GM12878 (cell line): ENCODE results near the gene TRIM22. TPM values are rescaled to one million over a fixed set of nuclear protein-coding genes. Genes with fewer than 3 reads are reported as not detected.

ENCODE experiments used
- ATAC-seq: fragments of 200-7000 bp; cut with Tn5 transposase; 3 replicates; pipeline ENCODE4 v1.9.1; 2020; ENCODE audit warnings: mild to moderate bottlenecking, moderate library complexity
- BruUV-seq: library from RNA; stranded (reverse); fragments of 400-500 nt; replicated peaks from 2 replicates; lab custom pipeline; 2021; lab: Mats Ljungman, UMichigan
- CTCF ChIA-PET: fragments of 300-600 bp; sonication (Branson Sonifier 250); formaldehyde crosslinking; extraction: SDS; loops from one replicate; lab custom pipeline; 2021; ENCODE audit warnings: inconsistent platforms; lab: Yijun Ruan, JAX
- POLR2A ChIA-PET: fragments of 350-600 bp; formaldehyde crosslinking; extraction: SDS; loops from one replicate; lab custom pipeline; 2021; ENCODE audit warnings: inconsistent platforms; lab: Charles Lee
- RAD21 ChIA-PET: fragments of 300-600 bp; sonication (Branson Sonifier 250); formaldehyde crosslinking; loops from one replicate; lab custom pipeline; 2023; ENCODE audit warnings: antibody characterized with exemption; ENCODE audit not compliant: unreplicated experiment; lab: Charles Lee
- SMC1A ChIA-PET: fragments of 300-600 bp; sonication (Branson Sonifier 250); formaldehyde crosslinking; loops from one replicate; lab custom pipeline; 2023; ENCODE audit not compliant: unreplicated experiment, uncharacterized antibody; lab: Charles Lee
- DNase-seq: peaks from one replicate; pipeline ENCODE4 v3.0.0-alpha.2; 2011; ENCODE audit warnings: low read depth, low spot score
- FAIRE-seq: peaks from 3 replicates; lab custom pipeline; 2011; peaks lifted over from hg19 to GRCh38; lab: Jason Lieb, UNC
- H2AFZ ChIP-seq: 2 replicates; pipeline ENCODE4 v1.6.0; 2011; ENCODE audit warnings: low read depth, low read length, control low read depth; ENCODE audit not compliant: control insufficient read depth
- H3K27ac ChIP-seq: 2 replicates; pipeline ENCODE4 v1.5.1; 2011; ENCODE audit warnings: control low read depth; ENCODE audit not compliant: control insufficient read depth, insufficient read depth
- H3K27me3 ChIP-seq, 2 experiments: replicated peaks in 1 of 2; 2 replicates each; pipeline versions ENCODE4 v1.6.0 to v1.6.1; 2011; ENCODE audit warnings: low read length in 1 of 2; ENCODE audit not compliant: control insufficient read depth in 2 of 2, insufficient read depth in 2 of 2
- H3K36me3 ChIP-seq, 2 experiments: 2 replicates each; pipeline ENCODE4 v1.5.1; 2011; ENCODE audit warnings: low read length in 1 of 2; ENCODE audit not compliant: control insufficient read depth in 2 of 2, insufficient read depth in 2 of 2
- H3K4me1 ChIP-seq: 2 replicates; pipeline ENCODE4 v1.6.1; 2011; ENCODE audit warnings: mild to moderate bottlenecking, low read length, moderate library complexity, mixed read lengths; ENCODE audit not compliant: control insufficient read depth, insufficient read depth
- H3K4me2 ChIP-seq: 2 replicates; pipeline ENCODE4 v1.6.0; 2011; ENCODE audit warnings: control low read depth; ENCODE audit not compliant: control insufficient read depth, insufficient read depth
- H3K4me3 ChIP-seq: fragments of 200-600 bp; sonication (generic); 2 replicates; pipeline ENCODE4 v1.5.1; 2016
- H3K79me2 ChIP-seq: 2 replicates; pipeline ENCODE4 v1.6.0; 2011; ENCODE audit warnings: low read length; ENCODE audit not compliant: control insufficient read depth, insufficient read depth
- H3K9ac ChIP-seq: 2 replicates; pipeline ENCODE4 v1.8.0; 2011; ENCODE audit warnings: low read length, control low read depth, mixed read lengths; ENCODE audit not compliant: control insufficient read depth, insufficient read depth
- H3K9me3 ChIP-seq: replicated peaks from 3 replicates; pipeline ENCODE4 v1.5.1; 2011; ENCODE audit warnings: mild to moderate bottlenecking, low read length; ENCODE audit not compliant: control insufficient read depth, insufficient read depth
- H4K20me1 ChIP-seq: 2 replicates; pipeline ENCODE4 v1.6.0; 2011; ENCODE audit not compliant: control insufficient read depth, insufficient read depth
- HCFC1 ChIP-seq: fragments of 150-350 bp; IDR thresholded peaks from 2 replicates; pipeline ENCODE4 v1.6.1; 2014; ENCODE audit warnings: low read length
- KDM1A ChIP-seq: fragments of 200-600 bp; sonication (generic); IDR thresholded peaks from 2 replicates; pipeline ENCODE4 v1.6.1; 2016; ENCODE audit warnings: borderline replicate concordance
- NFYB ChIP-seq: IDR thresholded peaks from 2 replicates; pipeline ENCODE4 v1.6.1; 2011; ENCODE audit warnings: low read depth, mild to moderate bottlenecking, low read length, improper control_type of control experiment, moderate library complexity; ENCODE audit not compliant: insufficient read depth
- NR2F1 ChIP-seq: fragments of 450-650 bp; conservative IDR thresholded peaks from 2 replicates; pipeline ENCODE4 v1.6.1; 2017; ENCODE audit warnings: mild to moderate bottlenecking
- PAX8 ChIP-seq: fragments of 450-650 bp; IDR thresholded peaks from 2 replicates; pipeline ENCODE4 v1.6.1; 2017; ENCODE audit warnings: mild to moderate bottlenecking, moderate library complexity
- POLR2A ChIP-seq: IDR thresholded peaks from 2 replicates; pipeline ENCODE4 v1.6.1; 2011; ENCODE audit warnings: low read depth, mild to moderate bottlenecking, low read length
- REST ChIP-seq: IDR thresholded peaks from 2 replicates; pipeline ENCODE4 v1.6.1; 2012; ENCODE audit warnings: mild to moderate bottlenecking, low read depth, low read length
- SMAD5 ChIP-seq: IDR thresholded peaks from 2 replicates; pipeline ENCODE4 v1.6.1; 2016; ENCODE audit warnings: antibody characterized with exemption, low read depth
- WRNIP1 ChIP-seq: IDR thresholded peaks from 2 replicates; pipeline ENCODE4 v1.6.1; 2011; ENCODE audit warnings: low read depth, low read length, improper control_type of control experiment, borderline replicate concordance
- YBX1 ChIP-seq: fragments of 450-650 bp; IDR thresholded peaks from 2 replicates; pipeline ENCODE4 v1.6.1; 2016; ENCODE audit warnings: antibody characterized with exemption
- WGBS: methylation state at CpG from one replicate; pipeline ENCODE4 v1.1.6; 2016; ENCODE audit warnings: low lambda C conversion rate; ENCODE audit not compliant: insufficient replicate concordance, insufficient coverage; ENCODE audit errors: missing lambda C conversion rate; 5-methylcytosine and 5-hydroxymethylcytosine counted together
- in situ Hi-C: fragments of 300-500 bp; cut with MboI; formaldehyde crosslinking; loops from 9 replicates; pipeline ENCODE4 v1.14.3; 2018; ENCODE audit warnings: mixed read lengths
- intact Hi-C: fragments of 100-400 bp; cut with micrococcal nuclease; formaldehyde crosslinking; loops from one replicate; pipeline ENCODE4 v1.14.2; 2022; ENCODE audit not compliant: unreplicated experiment
- polyA plus RNA-seq, 11 experiments: library from polyadenylated mRNA; depleted of rRNA in 4 of 11; unstranded in 6 of 11; stranded (reverse) in 5 of 11; fragments of >200 nt; fragmentation: Nextera tagmentation in 4 of 11; fragmentation: Illumina TruSeq in 1 of 11; extraction: Ambion mirVana in 4 of 11; extraction: Trizol in 1 of 11; gene quantifications; 1 replicate in 1 of 11; 2 replicates in 10 of 11; pipeline versions ENCODE4 v1.2.1 to v1.2.3, GENCODE V29; 2011 to 2016; ENCODE audit warnings: inconsistent platforms in 2 of 11, missing spikeins in 2 of 11, low read depth in 1 of 11
- total RNA-seq, 4 experiments: library from RNA; depleted of rRNA in 3 of 4; stranded (reverse); fragments of >200 nt in 3 of 4; fragmentation: Illumina TruSeq in 1 of 4; extraction: Trizol in 1 of 4; gene quantifications; 2 replicates each; pipeline versions ENCODE4 v1.2.1 to v1.2.3, GENCODE V29; 2013 to 2021
- TF ChIP-seq, protein P1 (sequence below): fragments of 450-650 bp; IDR thresholded peaks from 2 replicates; pipeline ENCODE4 v1.6.1; 2017; ENCODE audit warnings: antibody characterized with exemption, mild to moderate bottlenecking, moderate library complexity
- TF ChIP-seq, protein P2 (sequence below): fragments of 450-650 bp; formaldehyde crosslinking; IDR thresholded peaks from 2 replicates; pipeline ENCODE4 v1.4.0; 2022; ENCODE audit warnings: mild to moderate bottlenecking, moderate library complexity
- TF ChIP-seq, protein P3 (sequence below): fragments of 450-650 bp; IDR thresholded peaks from 2 replicates; pipeline ENCODE4 v1.6.1; 2014; ENCODE audit warnings: mild to moderate bottlenecking

TRIM22 gene
- total and polyA plus RNA-seq, 10 of the 15 experiments (the other 5 are each of a cell fraction or from before 2014, with no cell fraction given): 116 to 485 (median 204) TPM

DNA sequence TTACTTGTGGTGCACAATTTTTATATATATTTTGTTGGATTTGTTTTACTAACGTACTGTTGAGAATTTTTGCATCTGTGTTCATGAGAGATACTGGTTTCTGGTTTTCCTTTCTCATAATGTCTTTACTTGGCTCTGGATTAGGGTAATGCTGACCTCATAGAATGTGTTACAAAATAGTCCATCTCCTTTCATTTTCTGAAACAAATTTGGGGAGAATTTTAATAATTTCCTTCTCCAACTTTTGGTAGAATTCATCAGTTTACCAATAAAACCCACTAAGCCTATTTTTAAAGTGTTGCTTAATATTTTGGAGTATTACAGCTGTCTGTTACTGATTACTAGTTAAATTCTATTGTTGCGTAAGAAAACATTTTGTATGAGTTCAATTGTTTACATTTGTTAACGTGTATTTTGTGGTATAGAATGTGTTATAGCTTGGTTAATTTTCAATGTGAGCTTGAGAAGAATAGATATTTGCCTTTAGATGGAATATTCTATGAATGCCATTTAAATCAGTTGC lies 11.5 kb downstream of the TRIM22 start:
- peaks cover 7% of the 10 kb centered on the region for H3K9me3 ChIP-seq
- no peak overlapping the region for H2AFZ ChIP-seq
- POLR2A ChIA-PET: interaction anchor here (1.6 to 4.9 kb wide), 3 partner anchors 10 to 76 kb away, joined by 3 to 58 read pairs (median 27); partner anchors contain the start of genes TRIM22, TRIM34 and TRIM5
- H3K79me2 ChIP-seq: peaks cover 46% of the 10 kb centered on the region
- ATAC-seq (no peak), FAIRE-seq (no peak), DNase-seq (no peak)
- SMC1A ChIA-PET: interaction anchor here (0.8 to 7.3 kb wide), 10 partner anchors 10 to 109 kb away, joined by 3 to 96 read pairs (median 3); partner anchors contain the start of genes TRIM22, TRIM34 and TRIM5
- peaks cover 3% of the 10 kb centered on the region for H3K4me1 ChIP-seq
- H3K27me3 ChIP-seq: no peaks in the 10 kb centered on the region
- in situ Hi-C loops (loop anchor here (10.0 kb wide), 1 partner anchor 1034 kb away; no protein-coding TSS in a partner anchor), intact Hi-C loops (loop anchor here (5.0 kb wide), 2 partner anchors 116 to 224 kb away; no protein-coding TSS in a partner anchor)
- no peak overlapping the region for H3K9ac ChIP-seq
- CTCF ChIA-PET: interaction anchor here (0.9 to 5.0 kb wide), 6 partner anchors 10 to 109 kb away, joined by 3 to 37 read pairs (median 14); partner anchors contain the start of genes TRIM22 and TRIM5
- 56% methylated on average over 3 of the region's 3 CpGs for WGBS
- peaks cover 6 to 62% of the 10 kb centered on the region in 2 experiments for H3K36me3 ChIP-seq
- RAD21 ChIA-PET: interaction anchor here (0.9 to 5.5 kb wide), 4 partner anchors 11 to 108 kb away, joined by 3 to 61 read pairs (median 17); partner anchors contain the start of genes TRIM22 and TRIM5
- peaks cover 3% of the 10 kb centered on the region; the same call in 1 of the 2 replicates for H4K20me1 ChIP-seq
- H3K4me2 ChIP-seq: peak overlapping the region; percentile 45; the same call in 1 of the 2 replicates
- BruUV-seq: no TSS peak
- no peak overlapping the region for H3K27ac ChIP-seq
- H3K4me3 ChIP-seq: peak overlapping the region; percentile 8; the same call in 1 of the 2 replicates
- no peak for TF ChIP-seq WRNIP1
- TF ChIP-seq, protein P1, sequence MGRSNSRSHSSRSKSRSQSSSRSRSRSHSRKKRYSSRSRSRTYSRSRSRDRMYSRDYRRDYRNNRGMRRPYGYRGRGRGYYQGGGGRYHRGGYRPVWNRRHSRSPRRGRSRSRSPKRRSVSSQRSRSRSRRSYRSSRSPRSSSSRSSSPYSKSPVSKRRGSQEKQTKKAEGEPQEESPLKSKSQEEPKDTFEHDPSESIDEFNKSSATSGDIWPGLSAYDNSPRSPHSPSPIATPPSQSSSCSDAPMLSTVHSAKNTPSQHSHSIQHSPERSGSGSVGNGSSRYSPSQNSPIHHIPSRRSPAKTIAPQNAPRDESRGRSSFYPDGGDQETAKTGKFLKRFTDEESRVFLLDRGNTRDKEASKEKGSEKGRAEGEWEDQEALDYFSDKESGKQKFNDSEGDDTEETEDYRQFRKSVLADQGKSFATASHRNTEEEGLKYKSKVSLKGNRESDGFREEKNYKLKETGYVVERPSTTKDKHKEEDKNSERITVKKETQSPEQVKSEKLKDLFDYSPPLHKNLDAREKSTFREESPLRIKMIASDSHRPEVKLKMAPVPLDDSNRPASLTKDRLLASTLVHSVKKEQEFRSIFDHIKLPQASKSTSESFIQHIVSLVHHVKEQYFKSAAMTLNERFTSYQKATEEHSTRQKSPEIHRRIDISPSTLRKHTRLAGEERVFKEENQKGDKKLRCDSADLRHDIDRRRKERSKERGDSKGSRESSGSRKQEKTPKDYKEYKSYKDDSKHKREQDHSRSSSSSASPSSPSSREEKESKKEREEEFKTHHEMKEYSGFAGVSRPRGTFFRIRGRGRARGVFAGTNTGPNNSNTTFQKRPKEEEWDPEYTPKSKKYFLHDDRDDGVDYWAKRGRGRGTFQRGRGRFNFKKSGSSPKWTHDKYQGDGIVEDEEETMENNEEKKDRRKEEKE: no peak
- TF ChIP-seq NR2F1: no peak
- TF ChIP-seq YBX1: no peak
- no peak for TF ChIP-seq HCFC1
- TF ChIP-seq, protein P2, sequence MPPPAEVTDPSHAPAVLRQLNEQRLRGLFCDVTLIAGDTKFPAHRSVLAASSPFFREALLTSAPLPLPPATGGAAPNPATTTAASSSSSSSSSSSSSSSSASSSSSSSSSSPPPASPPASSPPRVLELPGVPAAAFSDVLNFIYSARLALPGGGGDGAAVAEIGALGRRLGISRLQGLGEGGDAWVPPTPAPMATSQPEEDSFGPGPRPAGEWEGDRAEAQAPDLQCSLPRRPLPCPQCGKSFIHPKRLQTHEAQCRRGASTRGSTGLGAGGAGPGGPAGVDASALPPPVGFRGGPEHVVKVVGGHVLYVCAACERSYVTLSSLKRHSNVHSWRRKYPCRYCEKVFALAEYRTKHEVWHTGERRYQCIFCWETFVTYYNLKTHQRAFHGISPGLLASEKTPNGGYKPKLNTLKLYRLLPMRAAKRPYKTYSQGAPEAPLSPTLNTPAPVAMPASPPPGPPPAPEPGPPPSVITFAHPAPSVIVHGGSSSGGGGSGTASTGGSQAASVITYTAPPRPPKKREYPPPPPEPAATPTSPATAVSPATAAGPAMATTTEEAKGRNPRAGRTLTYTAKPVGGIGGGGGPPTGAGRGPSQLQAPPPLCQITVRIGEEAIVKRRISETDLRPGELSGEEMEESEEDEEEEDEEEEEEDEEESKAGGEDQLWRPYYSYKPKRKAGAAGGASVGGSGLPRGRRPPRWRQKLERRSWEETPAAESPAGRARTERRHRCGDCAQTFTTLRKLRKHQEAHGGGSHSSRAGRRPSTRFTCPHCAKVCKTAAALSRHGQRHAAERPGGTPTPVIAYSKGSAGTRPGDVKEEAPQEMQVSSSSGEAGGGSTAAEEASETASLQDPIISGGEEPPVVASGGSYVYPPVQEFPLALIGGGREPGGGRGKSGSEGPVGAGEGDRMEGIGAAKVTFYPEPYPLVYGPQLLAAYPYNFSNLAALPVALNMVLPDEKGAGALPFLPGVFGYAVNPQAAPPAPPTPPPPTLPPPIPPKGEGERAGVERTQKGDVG (CRISPR knock-in tag): no peak
- no peak for TF ChIP-seq KDM1A
- no peak for TF ChIP-seq POLR2A
- TF ChIP-seq, protein P3, sequence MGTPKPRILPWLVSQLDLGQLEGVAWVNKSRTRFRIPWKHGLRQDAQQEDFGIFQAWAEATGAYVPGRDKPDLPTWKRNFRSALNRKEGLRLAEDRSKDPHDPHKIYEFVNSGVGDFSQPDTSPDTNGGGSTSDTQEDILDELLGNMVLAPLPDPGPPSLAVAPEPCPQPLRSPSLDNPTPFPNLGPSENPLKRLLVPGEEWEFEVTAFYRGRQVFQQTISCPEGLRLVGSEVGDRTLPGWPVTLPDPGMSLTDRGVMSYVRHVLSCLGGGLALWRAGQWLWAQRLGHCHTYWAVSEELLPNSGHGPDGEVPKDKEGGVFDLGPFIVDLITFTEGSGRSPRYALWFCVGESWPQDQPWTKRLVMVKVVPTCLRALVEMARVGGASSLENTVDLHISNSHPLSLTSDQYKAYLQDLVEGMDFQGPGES: no peak
- TF ChIP-seq SMAD5: no peak
- TF ChIP-seq NFYB: no peak
- no peak for TF ChIP-seq PAX8
- no peak for TF ChIP-seq REST
